NT2/D1 (cell line): Measurements from ENCODE around the gene MAGEA2B.
"Not testable (repeated sequence)": the region's sequence is repeated elsewhere in the genome, so short reads cannot be mapped to it uniquely, and the experiment has no call there.

ENCODE experiments used
- SUZ12 ChIP-seq: IDR thresholded peaks from 2 replicates; pipeline ENCODE4 v1.6.1; 2011; ENCODE audit not compliant: insufficient read length, insufficient read depth; ENCODE audit errors: extremely low read depth
- YY1 ChIP-seq: IDR thresholded peaks from 2 replicates; pipeline ENCODE4 v1.6.1; 2011; ENCODE audit not compliant: insufficient read length, insufficient read depth
- ZNF274 ChIP-seq: IDR thresholded peaks from 2 replicates; pipeline ENCODE4 v1.6.1; 2011; ENCODE audit warnings: mild to moderate bottlenecking, low read depth, low read length

- TF ChIP-seq ZNF274, YY1, SUZ12: not testable (repeated sequence)
These were observed 52.1 kb downstream of the MAGEA2B start for GRCh38 chrX:152766562-152766961.
